Measurements from ENCODE around the gene TOX3. TPM values are rescaled to one million over a fixed set of nuclear protein-coding genes. Genes with fewer than 3 reads are reported as not detected.
A peak's percentile ranks its signal among the peaks of the same experiment; 100 is the strongest.

The TOX3 gene
- total and polyA plus RNA-seq, 2 of the 13 experiments (the other 11 are each of a cell fraction or from before 2014, with no cell fraction given) = 14.5 to 98.6 TPM

DNA sequence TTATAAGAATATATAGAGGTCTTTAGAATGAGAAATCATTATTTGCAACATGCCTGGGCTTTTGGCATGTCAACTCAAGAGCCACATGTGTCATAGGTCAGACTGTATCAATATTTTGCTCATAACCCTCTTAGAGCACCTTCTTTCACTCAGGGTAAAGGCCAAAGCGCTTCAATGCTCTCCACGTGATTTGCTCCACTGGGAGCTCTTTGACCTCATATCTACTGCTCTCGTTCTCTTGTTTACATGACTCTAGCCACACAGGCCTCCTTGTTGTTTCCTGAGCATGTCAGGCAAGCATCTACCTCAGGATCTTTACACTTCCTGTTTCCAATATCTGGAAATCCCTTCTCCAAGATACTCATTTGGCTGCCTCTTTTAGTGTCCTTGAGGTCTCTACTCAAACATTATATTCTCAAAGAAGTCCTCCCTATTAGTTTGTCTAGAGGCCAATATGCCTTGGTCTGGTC lies 148.4 kb downstream of the TOX3 start (continued):
- TF ChIP-seq ZNF781 (CRISPR knock-in tag; IDR thresholded peaks at IDR 0.05; ENCODE audit: borderline replicate concordance, not compliant biosample characterization) = peak; percentile 86
- TF ChIP-seq FOXO1 (CRISPR knock-in tag; IDR thresholded peaks at IDR 0.05) = peak; percentile 100
- no peak for TF ChIP-seq ZNF329 (CRISPR knock-in tag; IDR thresholded peaks at IDR 0.05; ENCODE audit: low read depth)
- no peak for TF ChIP-seq ZNF703 (CRISPR knock-in tag; IDR thresholded peaks at IDR 0.05; ENCODE audit: borderline replicate concordance)
- TF ChIP-seq, protein P1, sequence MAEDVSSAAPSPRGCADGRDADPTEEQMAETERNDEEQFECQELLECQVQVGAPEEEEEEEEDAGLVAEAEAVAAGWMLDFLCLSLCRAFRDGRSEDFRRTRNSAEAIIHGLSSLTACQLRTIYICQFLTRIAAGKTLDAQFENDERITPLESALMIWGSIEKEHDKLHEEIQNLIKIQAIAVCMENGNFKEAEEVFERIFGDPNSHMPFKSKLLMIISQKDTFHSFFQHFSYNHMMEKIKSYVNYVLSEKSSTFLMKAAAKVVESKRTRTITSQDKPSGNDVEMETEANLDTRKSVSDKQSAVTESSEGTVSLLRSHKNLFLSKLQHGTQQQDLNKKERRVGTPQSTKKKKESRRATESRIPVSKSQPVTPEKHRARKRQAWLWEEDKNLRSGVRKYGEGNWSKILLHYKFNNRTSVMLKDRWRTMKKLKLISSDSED (CRISPR knock-in tag; IDR thresholded peaks at IDR 0.05) = no peak
- TF ChIP-seq ZNF274 (CRISPR knock-in tag; IDR thresholded peaks at IDR 0.05) = no peak
- TF ChIP-seq, protein P2, sequence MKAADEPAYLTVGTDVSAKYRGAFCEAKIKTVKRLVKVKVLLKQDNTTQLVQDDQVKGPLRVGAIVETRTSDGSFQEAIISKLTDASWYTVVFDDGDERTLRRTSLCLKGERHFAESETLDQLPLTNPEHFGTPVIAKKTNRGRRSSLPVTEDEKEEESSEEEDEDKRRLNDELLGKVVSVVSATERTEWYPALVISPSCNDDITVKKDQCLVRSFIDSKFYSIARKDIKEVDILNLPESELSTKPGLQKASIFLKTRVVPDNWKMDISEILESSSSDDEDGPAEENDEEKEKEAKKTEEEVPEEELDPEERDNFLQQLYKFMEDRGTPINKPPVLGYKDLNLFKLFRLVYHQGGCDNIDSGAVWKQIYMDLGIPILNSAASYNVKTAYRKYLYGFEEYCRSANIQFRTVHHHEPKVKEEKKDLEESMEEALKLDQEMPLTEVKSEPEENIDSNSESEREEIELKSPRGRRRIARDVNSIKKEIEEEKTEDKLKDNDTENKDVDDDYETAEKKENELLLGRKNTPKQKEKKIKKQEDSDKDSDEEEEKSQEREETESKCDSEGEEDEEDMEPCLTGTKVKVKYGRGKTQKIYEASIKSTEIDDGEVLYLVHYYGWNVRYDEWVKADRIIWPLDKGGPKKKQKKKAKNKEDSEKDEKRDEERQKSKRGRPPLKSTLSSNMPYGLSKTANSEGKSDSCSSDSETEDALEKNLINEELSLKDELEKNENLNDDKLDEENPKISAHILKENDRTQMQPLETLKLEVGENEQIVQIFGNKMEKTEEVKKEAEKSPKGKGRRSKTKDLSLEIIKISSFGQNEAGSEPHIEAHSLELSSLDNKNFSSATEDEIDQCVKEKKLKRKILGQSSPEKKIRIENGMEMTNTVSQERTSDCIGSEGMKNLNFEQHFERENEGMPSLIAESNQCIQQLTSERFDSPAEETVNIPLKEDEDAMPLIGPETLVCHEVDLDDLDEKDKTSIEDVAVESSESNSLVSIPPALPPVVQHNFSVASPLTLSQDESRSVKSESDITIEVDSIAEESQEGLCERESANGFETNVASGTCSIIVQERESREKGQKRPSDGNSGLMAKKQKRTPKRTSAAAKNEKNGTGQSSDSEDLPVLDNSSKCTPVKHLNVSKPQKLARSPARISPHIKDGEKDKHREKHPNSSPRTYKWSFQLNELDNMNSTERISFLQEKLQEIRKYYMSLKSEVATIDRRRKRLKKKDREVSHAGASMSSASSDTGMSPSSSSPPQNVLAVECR (CRISPR knock-in tag; IDR thresholded peaks at IDR 0.05; ENCODE audit: borderline replicate concordance) = peak; percentile 54; the same call in 1 of the 2 replicates
- TF ChIP-seq SOX13 (IDR thresholded peaks at IDR 0.05) = peak; percentile 82
- peak in 1 of 2 experiments; percentile 96; a peak in 2 of 4 replicates for TF ChIP-seq SOX13 (CRISPR knock-in tag; conservative IDR thresholded peaks at IDR 0.05 in 1 of 2, IDR thresholded peaks at IDR 0.05 in 1 of 2)
- peak; percentile 92 for TF ChIP-seq BCL6 (CRISPR knock-in tag; IDR thresholded peaks at IDR 0.05)
- TF ChIP-seq, protein P3, sequence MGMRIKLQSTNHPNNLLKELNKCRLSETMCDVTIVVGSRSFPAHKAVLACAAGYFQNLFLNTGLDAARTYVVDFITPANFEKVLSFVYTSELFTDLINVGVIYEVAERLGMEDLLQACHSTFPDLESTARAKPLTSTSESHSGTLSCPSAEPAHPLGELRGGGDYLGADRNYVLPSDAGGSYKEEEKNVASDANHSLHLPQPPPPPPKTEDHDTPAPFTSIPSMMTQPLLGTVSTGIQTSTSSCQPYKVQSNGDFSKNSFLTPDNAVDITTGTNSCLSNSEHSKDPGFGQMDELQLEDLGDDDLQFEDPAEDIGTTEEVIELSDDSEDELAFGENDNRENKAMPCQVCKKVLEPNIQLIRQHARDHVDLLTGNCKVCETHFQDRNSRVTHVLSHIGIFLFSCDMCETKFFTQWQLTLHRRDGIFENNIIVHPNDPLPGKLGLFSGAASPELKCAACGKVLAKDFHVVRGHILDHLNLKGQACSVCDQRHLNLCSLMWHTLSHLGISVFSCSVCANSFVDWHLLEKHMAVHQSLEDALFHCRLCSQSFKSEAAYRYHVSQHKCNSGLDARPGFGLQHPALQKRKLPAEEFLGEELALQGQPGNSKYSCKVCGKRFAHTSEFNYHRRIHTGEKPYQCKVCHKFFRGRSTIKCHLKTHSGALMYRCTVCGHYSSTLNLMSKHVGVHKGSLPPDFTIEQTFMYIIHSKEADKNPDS (CRISPR knock-in tag; IDR thresholded peaks at IDR 0.05) = no peak
- TF ChIP-seq, protein P4, sequence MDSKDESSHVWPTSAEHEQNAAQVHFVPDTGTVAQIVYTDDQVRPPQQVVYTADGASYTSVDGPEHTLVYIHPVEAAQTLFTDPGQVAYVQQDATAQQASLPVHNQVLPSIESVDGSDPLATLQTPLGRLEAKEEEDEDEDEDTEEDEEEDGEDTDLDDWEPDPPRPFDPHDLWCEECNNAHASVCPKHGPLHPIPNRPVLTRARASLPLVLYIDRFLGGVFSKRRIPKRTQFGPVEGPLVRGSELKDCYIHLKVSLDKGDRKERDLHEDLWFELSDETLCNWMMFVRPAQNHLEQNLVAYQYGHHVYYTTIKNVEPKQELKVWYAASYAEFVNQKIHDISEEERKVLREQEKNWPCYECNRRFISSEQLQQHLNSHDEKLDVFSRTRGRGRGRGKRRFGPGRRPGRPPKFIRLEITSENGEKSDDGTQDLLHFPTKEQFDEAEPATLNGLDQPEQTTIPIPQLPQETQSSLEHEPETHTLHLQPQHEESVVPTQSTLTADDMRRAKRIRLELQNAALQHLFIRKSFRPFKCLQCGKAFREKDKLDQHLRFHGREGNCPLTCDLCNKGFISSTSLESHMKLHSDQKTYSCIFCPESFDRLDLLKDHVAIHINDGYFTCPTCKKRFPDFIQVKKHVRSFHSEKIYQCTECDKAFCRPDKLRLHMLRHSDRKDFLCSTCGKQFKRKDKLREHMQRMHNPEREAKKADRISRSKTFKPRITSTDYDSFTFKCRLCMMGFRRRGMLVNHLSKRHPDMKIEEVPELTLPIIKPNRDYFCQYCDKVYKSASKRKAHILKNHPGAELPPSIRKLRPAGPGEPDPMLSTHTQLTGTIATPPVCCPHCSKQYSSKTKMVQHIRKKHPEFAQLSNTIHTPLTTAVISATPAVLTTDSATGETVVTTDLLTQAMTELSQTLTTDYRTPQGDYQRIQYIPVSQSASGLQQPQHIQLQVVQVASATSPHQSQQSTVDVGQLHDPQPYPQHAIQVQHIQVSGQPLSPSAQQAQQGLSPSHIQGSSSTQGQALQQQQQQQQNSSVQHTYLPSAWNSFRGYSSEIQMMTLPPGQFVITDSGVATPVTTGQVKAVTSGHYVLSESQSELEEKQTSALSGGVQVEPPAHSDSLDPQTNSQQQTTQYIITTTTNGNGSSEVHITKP (CRISPR knock-in tag; IDR thresholded peaks at IDR 0.05; ENCODE audit: low read depth) = peak; percentile 82
- no peak for TF ChIP-seq POLR2AphosphoS2 (IDR thresholded peaks at IDR 0.05; ENCODE audit: low read depth, low read length)
- TF ChIP-seq TP53 (CRISPR knock-in tag; conservative IDR thresholded peaks at IDR 0.05) = peak; percentile 77; the same call in 1 of the 2 replicates
- no peak; the same call in 1 of the 2 replicates for TF ChIP-seq ZNF34 (CRISPR knock-in tag; IDR thresholded peaks at IDR 0.05; ENCODE audit: borderline replicate concordance)
- TF ChIP-seq JUNB (CRISPR knock-in tag; IDR thresholded peaks at IDR 0.05; ENCODE audit: borderline replicate concordance) = no peak
- no peak for TF ChIP-seq ZNF589 (CRISPR knock-in tag; conservative IDR thresholded peaks at IDR 0.05)
- TF ChIP-seq MEIS2 (CRISPR knock-in tag; IDR thresholded peaks at IDR 0.05) = peak; percentile 98
